ENCODE data around the gene PEX14.

DNA sequence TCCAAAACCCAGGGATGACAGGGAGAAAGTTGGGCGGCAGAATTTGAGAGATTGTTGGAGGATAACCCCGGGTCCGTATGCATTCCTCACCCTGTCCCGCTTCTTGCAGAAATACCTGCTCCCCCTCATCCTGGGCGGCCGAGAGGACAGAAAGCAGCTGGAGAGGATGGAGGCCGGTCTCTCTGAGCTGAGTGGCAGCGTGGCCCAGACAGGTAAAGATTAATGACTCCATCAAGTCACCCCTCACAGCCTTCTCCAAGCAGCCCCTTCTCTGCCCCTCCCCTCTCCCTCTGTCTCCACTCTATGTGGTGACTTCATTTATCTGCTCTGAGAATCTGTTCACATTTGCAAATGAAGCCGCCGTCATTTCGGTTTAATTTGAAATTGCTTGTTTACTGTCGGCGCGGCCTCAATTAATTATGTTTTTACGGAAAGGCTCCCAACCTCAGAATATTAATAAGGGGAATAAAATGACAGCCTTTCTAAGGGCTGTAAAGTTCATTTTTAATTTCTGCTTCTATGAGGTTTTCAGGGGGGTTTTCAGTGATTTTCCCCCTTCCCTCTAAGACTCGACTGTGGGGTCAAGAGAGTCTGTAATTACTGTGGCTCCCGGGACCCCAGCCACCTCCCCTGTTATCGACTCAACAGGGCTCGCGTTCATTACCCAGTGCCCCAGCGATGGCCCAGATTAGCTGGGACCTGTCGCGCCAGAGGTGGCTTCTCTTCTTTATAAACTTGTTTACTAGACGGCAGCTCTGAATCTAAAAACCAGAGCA is 148.3 kb downstream of the PEX14 start:
- TF ChIP-seq, protein P1, sequence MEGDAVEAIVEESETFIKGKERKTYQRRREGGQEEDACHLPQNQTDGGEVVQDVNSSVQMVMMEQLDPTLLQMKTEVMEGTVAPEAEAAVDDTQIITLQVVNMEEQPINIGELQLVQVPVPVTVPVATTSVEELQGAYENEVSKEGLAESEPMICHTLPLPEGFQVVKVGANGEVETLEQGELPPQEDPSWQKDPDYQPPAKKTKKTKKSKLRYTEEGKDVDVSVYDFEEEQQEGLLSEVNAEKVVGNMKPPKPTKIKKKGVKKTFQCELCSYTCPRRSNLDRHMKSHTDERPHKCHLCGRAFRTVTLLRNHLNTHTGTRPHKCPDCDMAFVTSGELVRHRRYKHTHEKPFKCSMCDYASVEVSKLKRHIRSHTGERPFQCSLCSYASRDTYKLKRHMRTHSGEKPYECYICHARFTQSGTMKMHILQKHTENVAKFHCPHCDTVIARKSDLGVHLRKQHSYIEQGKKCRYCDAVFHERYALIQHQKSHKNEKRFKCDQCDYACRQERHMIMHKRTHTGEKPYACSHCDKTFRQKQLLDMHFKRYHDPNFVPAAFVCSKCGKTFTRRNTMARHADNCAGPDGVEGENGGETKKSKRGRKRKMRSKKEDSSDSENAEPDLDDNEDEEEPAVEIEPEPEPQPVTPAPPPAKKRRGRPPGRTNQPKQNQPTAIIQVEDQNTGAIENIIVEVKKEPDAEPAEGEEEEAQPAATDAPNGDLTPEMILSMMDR (IDR thresholded peaks at IDR 0.05 in 2 of 3, conservative IDR thresholded peaks at IDR 0.05 in 1 of 3; ENCODE audit: control insufficient read depth in 2 of 3, extremely low read depth in 1 of 3, insufficient read depth in 1 of 3, low read depth in 3 of 3, low read length in 3 of 3): no peak
- no peak for TF ChIP-seq NRF1 (conservative IDR thresholded peaks at IDR 0.05; ENCODE audit: low read depth, low read length)
- TF ChIP-seq TAF1 (IDR thresholded peaks at IDR 0.05; ENCODE audit: borderline replicate concordance, low read depth, low read length): no peak
- no peak for TF ChIP-seq SPI1 (IDR thresholded peaks at IDR 0.05; ENCODE audit: borderline replicate concordance, insufficient read depth, low read depth, low read length)
- TF ChIP-seq RUNX3 (IDR thresholded peaks at IDR 0.05; ENCODE audit: low read length): no peak
- no peak for TF ChIP-seq RAD21 (IDR thresholded peaks at IDR 0.05; ENCODE audit: insufficient read depth, low read depth, low read length)
- TF ChIP-seq SRF (IDR thresholded peaks at IDR 0.05; ENCODE audit: low read depth in 2 of 2, low read length in 2 of 2): no peak
- no peak for TF ChIP-seq NBN (IDR thresholded peaks at IDR 0.05)
- TF ChIP-seq EP300 (IDR thresholded peaks at IDR 0.05; ENCODE audit: borderline replicate concordance in 1 of 2, control insufficient read depth in 1 of 2, low read depth in 2 of 2, low read length in 2 of 2): no peak
- no peak for TF ChIP-seq CREB1 (IDR thresholded peaks at IDR 0.05; ENCODE audit: low read depth)
- TF ChIP-seq, protein P2, sequence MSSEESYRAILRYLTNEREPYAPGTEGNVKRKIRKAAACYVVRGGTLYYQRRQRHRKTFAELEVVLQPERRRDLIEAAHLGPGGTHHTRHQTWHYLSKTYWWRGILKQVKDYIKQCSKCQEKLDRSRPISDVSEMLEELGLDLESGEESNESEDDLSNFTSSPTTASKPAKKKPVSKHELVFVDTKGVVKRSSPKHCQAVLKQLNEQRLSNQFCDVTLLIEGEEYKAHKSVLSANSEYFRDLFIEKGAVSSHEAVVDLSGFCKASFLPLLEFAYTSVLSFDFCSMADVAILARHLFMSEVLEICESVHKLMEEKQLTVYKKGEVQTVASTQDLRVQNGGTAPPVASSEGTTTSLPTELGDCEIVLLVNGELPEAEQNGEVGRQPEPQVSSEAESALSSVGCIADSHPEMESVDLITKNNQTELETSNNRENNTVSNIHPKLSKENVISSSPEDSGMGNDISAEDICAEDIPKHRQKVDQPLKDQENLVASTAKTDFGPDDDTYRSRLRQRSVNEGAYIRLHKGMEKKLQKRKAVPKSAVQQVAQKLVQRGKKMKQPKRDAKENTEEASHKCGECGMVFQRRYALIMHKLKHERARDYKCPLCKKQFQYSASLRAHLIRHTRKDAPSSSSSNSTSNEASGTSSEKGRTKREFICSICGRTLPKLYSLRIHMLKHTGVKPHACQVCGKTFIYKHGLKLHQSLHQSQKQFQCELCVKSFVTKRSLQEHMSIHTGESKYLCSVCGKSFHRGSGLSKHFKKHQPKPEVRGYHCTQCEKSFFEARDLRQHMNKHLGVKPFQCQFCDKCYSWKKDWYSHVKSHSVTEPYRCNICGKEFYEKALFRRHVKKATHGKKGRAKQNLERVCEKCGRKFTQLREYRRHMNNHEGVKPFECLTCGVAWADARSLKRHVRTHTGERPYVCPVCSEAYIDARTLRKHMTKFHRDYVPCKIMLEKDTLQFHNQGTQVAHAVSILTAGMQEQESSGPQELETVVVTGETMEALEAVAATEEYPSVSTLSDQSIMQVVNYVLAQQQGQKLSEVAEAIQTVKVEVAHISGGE (CRISPR knock-in tag; IDR thresholded peaks at IDR 0.05): no peak
- TF ChIP-seq, protein P3, sequence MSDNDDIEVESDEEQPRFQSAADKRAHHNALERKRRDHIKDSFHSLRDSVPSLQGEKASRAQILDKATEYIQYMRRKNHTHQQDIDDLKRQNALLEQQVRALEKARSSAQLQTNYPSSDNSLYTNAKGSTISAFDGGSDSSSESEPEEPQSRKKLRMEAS (IDR thresholded peaks at IDR 0.05; ENCODE audit: low read depth, low read length): no peak
- TF ChIP-seq POLR2A (IDR thresholded peaks at IDR 0.05; ENCODE audit: low read depth, low read length): no peak
